HepG2 (cell line): Measurements from ENCODE around the gene PARD3. TPM values are rescaled to one million over a fixed set of nuclear protein-coding genes. Genes with fewer than 3 reads are reported as not detected.

ENCODE experiments used
- CC2D1A ChIP-seq: sonication (generic); formaldehyde crosslinking; IDR thresholded peaks from 2 replicates; pipeline ENCODE4 v1.8.1; 2023; ENCODE audit warnings: mild to moderate bottlenecking, missing genetic modification reagents
- DNMT3B ChIP-seq: conservative IDR thresholded peaks from 2 replicates; pipeline ENCODE4 v1.6.1; 2016; ENCODE audit warnings: missing biosample characterization, control low read depth
- DZIP1 ChIP-seq: sonication (generic); formaldehyde crosslinking; IDR thresholded peaks from 2 replicates; pipeline ENCODE4 v1.5.0; 2020; ENCODE audit warnings: mild to moderate bottlenecking, missing genetic modification reagents
- ETV6 ChIP-seq: sonication (generic); formaldehyde crosslinking; conservative IDR thresholded peaks from 2 replicates; pipeline ENCODE4 v1.4.0; 2020; ENCODE audit warnings: missing genetic modification reagents
- HIC2 ChIP-seq: sonication (generic); formaldehyde crosslinking; IDR thresholded peaks from 2 replicates; pipeline ENCODE4 v1.9.0; 2022; ENCODE audit warnings: low read depth, missing genetic modification reagents
- HIVEP1 ChIP-seq: sonication (generic); formaldehyde crosslinking; IDR thresholded peaks from 2 replicates; pipeline ENCODE4 v1.4.0; 2020; ENCODE audit warnings: mild to moderate bottlenecking, missing genetic modification reagents
- HMG20B ChIP-seq: conservative IDR thresholded peaks from 2 replicates; pipeline ENCODE4 v1.6.1; 2016; ENCODE audit warnings: missing genetic modification reagents, missing compliant biosample characterization
- HNRNPUL1 ChIP-seq: fragments of 200-400 bp; formaldehyde crosslinking; IDR thresholded peaks from 2 replicates; pipeline ENCODE4 v1.6.1; 2017; ENCODE audit warnings: low read depth, mild to moderate bottlenecking, low read length, moderate library complexity
- IRF2 ChIP-seq: IDR thresholded peaks from 2 replicates; pipeline ENCODE4 v1.6.1; 2018; ENCODE audit warnings: missing genetic modification reagents, missing compliant biosample characterization
- KDM5B ChIP-seq: sonication (generic); formaldehyde crosslinking; IDR thresholded peaks from 2 replicates; pipeline ENCODE4 v1.4.0; 2020; ENCODE audit warnings: missing genetic modification reagents, mild to moderate bottlenecking, borderline replicate concordance
- MIER3 ChIP-seq: IDR thresholded peaks from 2 replicates; pipeline ENCODE4 v1.6.1; 2016; ENCODE audit warnings: missing compliant biosample characterization, borderline replicate concordance
- NCOA2 ChIP-seq: sonication (generic); formaldehyde crosslinking; IDR thresholded peaks from 2 replicates; pipeline ENCODE4 v1.8.0; 2022; ENCODE audit warnings: inconsistent platforms
- NFRKB ChIP-seq: fragments of 450-650 bp; IDR thresholded peaks from 2 replicates; pipeline ENCODE4 v1.6.1; 2017
- RBFOX2 ChIP-seq: fragments of 200-400 bp; formaldehyde crosslinking; IDR thresholded peaks from 2 replicates; pipeline ENCODE4 v1.6.1; 2017; ENCODE audit warnings: low read depth, mild to moderate bottlenecking, low read length
- REXO4 ChIP-seq: sonication (generic); formaldehyde crosslinking; IDR thresholded peaks from 2 replicates; pipeline ENCODE4 v1.8.0; 2022; ENCODE audit warnings: missing genetic modification reagents, mild to moderate bottlenecking, borderline replicate concordance
- SCMH1 ChIP-seq: sonication (generic); formaldehyde crosslinking; IDR thresholded peaks from 2 replicates; pipeline ENCODE4 v1.9.0; 2021; ENCODE audit warnings: missing genetic modification reagents, mild to moderate bottlenecking, borderline replicate concordance
- TERF1 ChIP-seq: sonication (generic); formaldehyde crosslinking; IDR thresholded peaks from 2 replicates; pipeline ENCODE4 v1.8.0; 2022; ENCODE audit warnings: mild to moderate bottlenecking, missing genetic modification reagents, moderate library complexity
- ZNF121 ChIP-seq: sonication (generic); formaldehyde crosslinking; IDR thresholded peaks from 2 replicates; pipeline ENCODE4 v1.5.0; 2020; ENCODE audit warnings: mild to moderate bottlenecking, missing genetic modification reagents
- ZNF180 ChIP-seq: sonication (generic); formaldehyde crosslinking; IDR thresholded peaks from 2 replicates; pipeline ENCODE4 v1.4.0; 2020; ENCODE audit warnings: low read depth, missing genetic modification reagents, borderline replicate concordance
- ZNF205 ChIP-seq: IDR thresholded peaks from 2 replicates; pipeline ENCODE4 v1.6.1; 2018; ENCODE audit warnings: missing biosample characterization, missing genetic modification reagents
- ZNF207 ChIP-seq: fragments of 450-650 bp; IDR thresholded peaks from 2 replicates; pipeline ENCODE4 v1.6.1; 2016; ENCODE audit warnings: antibody characterized with exemption, borderline replicate concordance
- ZNF230 ChIP-seq: sonication (generic); formaldehyde crosslinking; IDR thresholded peaks from 2 replicates; pipeline ENCODE4 v1.4.0; 2020; ENCODE audit warnings: mild to moderate bottlenecking, missing genetic modification reagents
- ZNF256 ChIP-seq: sonication (generic); formaldehyde crosslinking; conservative IDR thresholded peaks from 2 replicates; pipeline ENCODE4 v1.4.0; 2020; ENCODE audit warnings: missing genetic modification reagents
- ZNF33A ChIP-seq: sonication (generic); formaldehyde crosslinking; IDR thresholded peaks from 2 replicates; pipeline ENCODE4 v1.5.1; 2020; ENCODE audit warnings: missing genetic modification reagents, mild to moderate bottlenecking, moderate library complexity, borderline replicate concordance
- ZNF446 ChIP-seq: sonication (generic); formaldehyde crosslinking; IDR thresholded peaks from 2 replicates; pipeline ENCODE4 v1.5.0; 2020; ENCODE audit warnings: mild to moderate bottlenecking, missing genetic modification reagents
- ZNF652 ChIP-seq: IDR thresholded peaks from 2 replicates; pipeline ENCODE4 v1.6.1; 2016; ENCODE audit warnings: low read depth, borderline replicate concordance
- ZNF720 ChIP-seq: sonication (generic); formaldehyde crosslinking; IDR thresholded peaks from 2 replicates; pipeline ENCODE4 v1.4.0; 2020; ENCODE audit warnings: missing genetic modification reagents
- ZSCAN20 ChIP-seq: sonication (generic); formaldehyde crosslinking; IDR thresholded peaks from 2 replicates; pipeline ENCODE4 v1.4.0; 2020; ENCODE audit warnings: missing genetic modification reagents, mild to moderate bottlenecking, borderline replicate concordance
- polyA plus RNA-seq, 8 experiments: library from polyadenylated mRNA; depleted of rRNA in 3 of 8; stranded (reverse) in 7 of 8; unstranded in 1 of 8; fragments of >200 nt; fragmentation: Illumina TruSeq in 4 of 8; extraction: Trizol in 4 of 8; gene quantifications; 2 replicates each; pipeline versions ENCODE4 v1.2.1 to v1.2.3, GENCODE V29; 2011 to 2016; ENCODE audit warnings: low read depth in 4 of 8, missing spikeins in 1 of 8, mixed read lengths in 1 of 8; ENCODE audit not compliant: insufficient read depth in 1 of 8
- total RNA-seq, 5 experiments: library from RNA; depleted of rRNA; stranded (reverse); fragments of >200 nt; fragmentation: Illumina TruSeq; extraction: Trizol; gene quantifications; 2 replicates each; pipeline ENCODE4 v1.2.3, GENCODE V29; 2016; ENCODE audit warnings: low read depth in 1 of 5

The PARD3 gene
- total and polyA plus RNA-seq, 2 of the 13 experiments (the other 11 are each of a cell fraction or from before 2014, with no cell fraction given): 40.9 to 60.0 TPM

- no peak for TF ChIP-seq HNRNPUL1
- no peak for TF ChIP-seq TERF1 (CRISPR knock-in tag)
- peak; percentile 69; the same call in 1 of the 2 replicates for TF ChIP-seq DNMT3B (CRISPR knock-in tag)
- TF ChIP-seq HMG20B (CRISPR knock-in tag): peak; percentile 92
- 0 out of 2 replicates have a peak, but pooled peaks have one; percentile 55 for TF ChIP-seq ZNF230
- TF ChIP-seq ZNF180 (CRISPR knock-in tag): no peak
- TF ChIP-seq ETV6 (CRISPR knock-in tag): no peak
- no peak for TF ChIP-seq CC2D1A (CRISPR knock-in tag)
- no peak for TF ChIP-seq ZSCAN20 (CRISPR knock-in tag)
- TF ChIP-seq NCOA2 (CRISPR knock-in tag): peak; percentile 99
- TF ChIP-seq ZNF446 (CRISPR knock-in tag): no peak
- no peak for TF ChIP-seq KDM5B (CRISPR knock-in tag)
- peak; percentile 98; the same call in 1 of the 2 replicates for TF ChIP-seq MIER3 (CRISPR knock-in tag)
- TF ChIP-seq RBFOX2: no peak
- 0 out of 2 replicates have a peak, but pooled peaks have one; percentile 47 for TF ChIP-seq ZNF121 (CRISPR knock-in tag)
- TF ChIP-seq HIC2 (CRISPR knock-in tag): 0 out of 2 replicates have a peak, but pooled peaks have one; percentile 37
- TF ChIP-seq ZNF33A (CRISPR knock-in tag): no peak
- no peak for TF ChIP-seq HIVEP1 (CRISPR knock-in tag)
- TF ChIP-seq NFRKB: no peak
- TF ChIP-seq ZNF256 (CRISPR knock-in tag): no peak
- no peak for TF ChIP-seq SCMH1 (CRISPR knock-in tag)
- TF ChIP-seq ZNF207: no peak
- no peak for TF ChIP-seq ZNF720 (CRISPR knock-in tag)
- peak; percentile 70; the same call in 1 of the 2 replicates for TF ChIP-seq ZNF652 (CRISPR knock-in tag)
- peak; percentile 94 for TF ChIP-seq IRF2 (CRISPR knock-in tag)
- TF ChIP-seq DZIP1 (CRISPR knock-in tag): no peak
- peak; percentile 94 for TF ChIP-seq ZNF205
- TF ChIP-seq REXO4 (CRISPR knock-in tag): no peak
These were observed 693.9 kb downstream of the PARD3 start (continued) for GRCh38 chr10:34121125-34121753.
